Endothelial cell of umbilical vein (primary cell): ENCODE results near the gene TMEM140. TPM values are rescaled to one million over a fixed set of nuclear protein-coding genes. Genes with fewer than 3 reads are reported as not detected.

Experiments used
- BruUV-seq: library from RNA; stranded (reverse); fragments of 400-500 nt; replicated peaks from 2 replicates; lab custom pipeline; 2021; lab: Mats Ljungman, UMichigan
- CTCF ChIA-PET: fragments of 300-600, 350-600 bp; sonication (Branson Sonifier 250); formaldehyde crosslinking; loops from one replicate; lab custom pipeline; 2021; ENCODE audit warnings: antibody characterized with exemption, inconsistent platforms; lab: Charles Lee
- POLR2A ChIA-PET: fragments of 300-600, 350-600 bp; sonication (Branson Sonifier 250); formaldehyde crosslinking; loops from one replicate; lab custom pipeline; 2021; ENCODE audit warnings: antibody characterized with exemption, inconsistent platforms; lab: Charles Lee
- DNase-seq: peaks from one replicate; pipeline ENCODE4 v3.0.0-alpha.2; 2011; ENCODE audit warnings: low read depth, low spot score
- FAIRE-seq: peaks from 2 replicates; lab custom pipeline; 2011; peaks lifted over from hg19 to GRCh38; lab: Jason Lieb, UNC
- H2AFZ ChIP-seq: 2 replicates; pipeline ENCODE4 v1.6.0; 2012; ENCODE audit warnings: low read depth, low read length, control low read depth, inconsistent platforms
- H3K27ac ChIP-seq: 2 replicates; pipeline ENCODE4 v1.5.1; 2011; ENCODE audit warnings: low read depth, mild to moderate bottlenecking, control low read depth, low read length, moderate library complexity; ENCODE audit not compliant: insufficient read depth
- H3K27me3 ChIP-seq, 2 experiments: 2 replicates each; pipeline versions ENCODE4 v1.6.0 to v1.6.1; 2011; ENCODE audit warnings: low read length in 2 of 2, mixed read lengths in 1 of 2; ENCODE audit not compliant: control insufficient read depth in 2 of 2, insufficient read depth in 2 of 2
- H3K36me3 ChIP-seq, 2 experiments: 2 replicates in 1 of 2; 3 replicates in 1 of 2; pipeline ENCODE4 v1.5.1; 2011; ENCODE audit warnings: low read length in 2 of 2, mild to moderate bottlenecking in 1 of 2, moderate library complexity in 1 of 2; ENCODE audit not compliant: control insufficient read depth in 2 of 2, insufficient read depth in 2 of 2; ENCODE audit errors: extremely low read depth in 1 of 2
- H3K4me1 ChIP-seq: 3 replicates; pipeline ENCODE4 v1.5.1; 2011; ENCODE audit warnings: mild to moderate bottlenecking, low read length; ENCODE audit not compliant: control insufficient read depth, insufficient read depth; ENCODE audit errors: extremely low read depth
- H3K4me2 ChIP-seq: 2 replicates; pipeline ENCODE4 v1.6.1; 2011; ENCODE audit warnings: low read length, control low read depth, mixed read lengths; ENCODE audit not compliant: insufficient read depth
- H3K4me3 ChIP-seq, 3 experiments: fragments of 200-600 bp in 1 of 3; sonication (generic), shearing (Covaris generic) in 1 of 3; replicated peaks in 1 of 3; 2 replicates each; pipeline ENCODE4 v1.5.1; 2011 to 2016; ENCODE audit warnings: control low read depth in 3 of 3, low read length in 3 of 3, mild to moderate bottlenecking in 2 of 3, inconsistent platforms in 1 of 3, low read depth in 1 of 3, moderate library complexity in 1 of 3; ENCODE audit not compliant: insufficient read depth in 1 of 3
- H3K79me2 ChIP-seq: 2 replicates; pipeline ENCODE4 v1.6.0; 2012; ENCODE audit warnings: low read length, inconsistent platforms; ENCODE audit not compliant: control insufficient read depth, insufficient read depth
- H3K9ac ChIP-seq: replicated peaks from 2 replicates; pipeline ENCODE3; 2011; ENCODE audit warnings: low read length, control low read depth; ENCODE audit not compliant: insufficient read depth; ENCODE audit errors: extremely low read depth
- H3K9me1 ChIP-seq: replicated peaks from 3 replicates; pipeline ENCODE4 v1.6.0; 2011; ENCODE audit warnings: mild to moderate bottlenecking, low read length; ENCODE audit not compliant: control insufficient read depth, insufficient read depth; ENCODE audit errors: extremely low read depth
- H3K9me3 ChIP-seq: replicated peaks from 2 replicates; pipeline ENCODE4 v1.5.1; 2012; ENCODE audit warnings: low read length, inconsistent platforms; ENCODE audit not compliant: control insufficient read depth, insufficient read depth
- H4K20me1 ChIP-seq: replicated peaks from 2 replicates; pipeline ENCODE3; 2011; ENCODE audit warnings: mild to moderate bottlenecking, low read length; ENCODE audit not compliant: control insufficient read depth, insufficient read depth; ENCODE audit errors: extremely low read depth
- EZH2 ChIP-seq: IDR thresholded peaks from 2 replicates; pipeline ENCODE4 v1.6.1; 2012; ENCODE audit warnings: borderline replicate concordance, low read depth, mild to moderate bottlenecking, moderate library complexity, low read length, inconsistent platforms; ENCODE audit not compliant: severe bottlenecking
- FOS ChIP-seq: IDR thresholded peaks from 2 replicates; pipeline ENCODE4 v1.6.1; 2011; ENCODE audit warnings: mild to moderate bottlenecking, low read length, moderate library complexity, borderline replicate concordance; ENCODE audit not compliant: insufficient read depth
- GATA2 ChIP-seq: IDR thresholded peaks from 2 replicates; pipeline ENCODE4 v1.7.0; 2011; ENCODE audit warnings: low read depth, mild to moderate bottlenecking, moderate library complexity, mixed read lengths, low read length; ENCODE audit not compliant: insufficient read length, insufficient read depth
- JUN ChIP-seq: IDR thresholded peaks from 2 replicates; pipeline ENCODE4 v1.6.1; 2011; ENCODE audit warnings: borderline replicate concordance, low read depth; ENCODE audit not compliant: insufficient read length, insufficient read depth
- MAX ChIP-seq: IDR thresholded peaks from 2 replicates; pipeline ENCODE4 v1.6.1; 2011; ENCODE audit not compliant: insufficient read depth, insufficient read length
- MYC ChIP-seq: IDR thresholded peaks from one replicate; pipeline ENCODE4 v1.6.1; 2011; ENCODE audit warnings: mild to moderate bottlenecking, low read depth, low read length
- POLR2A ChIP-seq: IDR thresholded peaks from 2 replicates; pipeline ENCODE4 v1.6.1; 2012; ENCODE audit warnings: low read depth, mild to moderate bottlenecking, control low read depth, low read length
- POLR2AphosphoS5 ChIP-seq: IDR thresholded peaks from 2 replicates; pipeline ENCODE4 v1.6.1; 2012; ENCODE audit warnings: low read depth, mild to moderate bottlenecking, control low read depth, low read length, moderate library complexity; ENCODE audit not compliant: insufficient read depth
- dilution Hi-C: fragments of 300-500 bp; cut with MboI; formaldehyde crosslinking; loops from one replicate; pipeline ENCODE4 v1.15.0; 2019; ENCODE audit warnings: low sequenced_read_pairs; ENCODE audit not compliant: extremely low pct_ligation_motif_present
- intact Hi-C: fragments of 100-400 bp; cut with micrococcal nuclease; formaldehyde crosslinking; loops from one replicate; pipeline ENCODE4 v1.10.0; 2022
- polyA plus RNA-seq, 4 experiments: library from polyadenylated mRNA; depleted of rRNA in 3 of 4; stranded (reverse) in 3 of 4; unstranded in 1 of 4; fragments of >200 nt; gene quantifications; 2 replicates each; pipeline versions ENCODE4 v1.2.1 to v1.2.3, GENCODE V29; 2011 to 2012; ENCODE audit warnings: missing spikeins in 1 of 4
- total RNA-seq: library from RNA; stranded (reverse); gene quantifications from 2 replicates; pipeline ENCODE4 v1.2.3, GENCODE V29; 2021
- TF ChIP-seq, protein P1 (sequence below), 2 donors: IDR thresholded peaks; 1 replicate in 1 of 2; 2 replicates in 1 of 2; pipeline ENCODE4 v1.5.1; 2011; ENCODE audit warnings: low read length in 2 of 2, mild to moderate bottlenecking in 2 of 2, moderate library complexity in 2 of 2, control low read depth in 1 of 2, inconsistent platforms in 1 of 2, low read depth in 1 of 2; ENCODE audit not compliant: insufficient read depth in 1 of 2; ENCODE audit errors: extremely low read depth in 1 of 2

Gene TMEM140
- total and polyA plus RNA-seq, 2 donors (not counting 3 experiments of a cell fraction or from before 2014, with no cell fraction given): 17.9 to 26.5 TPM

DNA sequence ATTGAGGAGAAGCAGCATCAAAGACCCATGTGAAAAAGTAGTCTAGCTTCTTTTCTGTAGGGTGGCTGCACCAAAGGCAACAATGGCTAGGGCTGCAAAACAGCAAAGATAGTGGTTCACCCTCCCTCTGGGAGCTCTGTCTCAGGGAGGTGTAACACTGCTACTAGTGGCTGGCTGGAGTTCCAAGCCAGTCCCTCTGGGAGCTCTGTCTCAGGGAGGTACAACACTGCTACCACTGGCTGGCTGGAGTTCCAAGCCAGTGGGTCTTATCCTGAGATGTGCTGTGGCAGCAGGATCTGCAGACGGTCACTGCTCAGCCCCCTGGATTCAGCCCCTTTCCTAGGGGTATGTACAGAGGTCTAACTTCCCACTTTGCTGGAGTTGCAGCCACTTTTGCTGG lies 37.9 kb upstream of the TMEM140 start:
- no peaks in the 10 kb centered on the region for H3K9me3 ChIP-seq
- DNase-seq (no peak), FAIRE-seq (no peak)
- H3K4me3 ChIP-seq: no peak overlapping the region
- H3K27me3 ChIP-seq: no peaks in the 10 kb centered on the region
- dilution Hi-C loops (no loop called here), intact Hi-C loops (no loop called here)
- H3K27ac ChIP-seq: no peak overlapping the region
- H3K4me1 ChIP-seq: peaks cover 4% of the 10 kb centered on the region
- no peaks in the 10 kb centered on the region for H3K36me3 ChIP-seq
- no peaks in the 10 kb centered on the region for H3K9me1 ChIP-seq
- no peaks in the 10 kb centered on the region for H3K79me2 ChIP-seq
- no peaks in the 10 kb centered on the region for H4K20me1 ChIP-seq
- no peak overlapping the region for H2AFZ ChIP-seq
- no peak overlapping the region for H3K9ac ChIP-seq
- no peak overlapping the region for H3K4me2 ChIP-seq
- BruUV-seq: no TSS peak
- CTCF ChIA-PET: no interaction called here
- TF ChIP-seq JUN: no peak
- no peak for TF ChIP-seq POLR2A
- no peak for TF ChIP-seq POLR2AphosphoS5
- no peak for TF ChIP-seq MAX
- TF ChIP-seq EZH2: no peak
- TF ChIP-seq, protein P1, sequence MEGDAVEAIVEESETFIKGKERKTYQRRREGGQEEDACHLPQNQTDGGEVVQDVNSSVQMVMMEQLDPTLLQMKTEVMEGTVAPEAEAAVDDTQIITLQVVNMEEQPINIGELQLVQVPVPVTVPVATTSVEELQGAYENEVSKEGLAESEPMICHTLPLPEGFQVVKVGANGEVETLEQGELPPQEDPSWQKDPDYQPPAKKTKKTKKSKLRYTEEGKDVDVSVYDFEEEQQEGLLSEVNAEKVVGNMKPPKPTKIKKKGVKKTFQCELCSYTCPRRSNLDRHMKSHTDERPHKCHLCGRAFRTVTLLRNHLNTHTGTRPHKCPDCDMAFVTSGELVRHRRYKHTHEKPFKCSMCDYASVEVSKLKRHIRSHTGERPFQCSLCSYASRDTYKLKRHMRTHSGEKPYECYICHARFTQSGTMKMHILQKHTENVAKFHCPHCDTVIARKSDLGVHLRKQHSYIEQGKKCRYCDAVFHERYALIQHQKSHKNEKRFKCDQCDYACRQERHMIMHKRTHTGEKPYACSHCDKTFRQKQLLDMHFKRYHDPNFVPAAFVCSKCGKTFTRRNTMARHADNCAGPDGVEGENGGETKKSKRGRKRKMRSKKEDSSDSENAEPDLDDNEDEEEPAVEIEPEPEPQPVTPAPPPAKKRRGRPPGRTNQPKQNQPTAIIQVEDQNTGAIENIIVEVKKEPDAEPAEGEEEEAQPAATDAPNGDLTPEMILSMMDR (IDR thresholded peaks at IDR 0.05; ENCODE audit: extremely low read depth in 1 of 2, insufficient read depth in 1 of 2, low read depth in 1 of 2, low read length in 2 of 2): no peak
- TF ChIP-seq FOS: no peak
- no peak for TF ChIP-seq MYC
- no peak for TF ChIP-seq GATA2
- POLR2A ChIA-PET: no interaction called here
